Inferior parietal cortex (tissue), 1 donor: ENCODE results near the gene RILPL2.
"Not testable (repeated sequence)": the region's sequence is repeated elsewhere in the genome, so short reads cannot be mapped to it uniquely, and the experiment has no call there.

Experiments
- DNase-seq: peaks from one replicate; pipeline ENCODE4 v3.0.0-alpha.2; 2016; ENCODE audit errors: extremely low spot score

The RILPL2 gene

DNA sequence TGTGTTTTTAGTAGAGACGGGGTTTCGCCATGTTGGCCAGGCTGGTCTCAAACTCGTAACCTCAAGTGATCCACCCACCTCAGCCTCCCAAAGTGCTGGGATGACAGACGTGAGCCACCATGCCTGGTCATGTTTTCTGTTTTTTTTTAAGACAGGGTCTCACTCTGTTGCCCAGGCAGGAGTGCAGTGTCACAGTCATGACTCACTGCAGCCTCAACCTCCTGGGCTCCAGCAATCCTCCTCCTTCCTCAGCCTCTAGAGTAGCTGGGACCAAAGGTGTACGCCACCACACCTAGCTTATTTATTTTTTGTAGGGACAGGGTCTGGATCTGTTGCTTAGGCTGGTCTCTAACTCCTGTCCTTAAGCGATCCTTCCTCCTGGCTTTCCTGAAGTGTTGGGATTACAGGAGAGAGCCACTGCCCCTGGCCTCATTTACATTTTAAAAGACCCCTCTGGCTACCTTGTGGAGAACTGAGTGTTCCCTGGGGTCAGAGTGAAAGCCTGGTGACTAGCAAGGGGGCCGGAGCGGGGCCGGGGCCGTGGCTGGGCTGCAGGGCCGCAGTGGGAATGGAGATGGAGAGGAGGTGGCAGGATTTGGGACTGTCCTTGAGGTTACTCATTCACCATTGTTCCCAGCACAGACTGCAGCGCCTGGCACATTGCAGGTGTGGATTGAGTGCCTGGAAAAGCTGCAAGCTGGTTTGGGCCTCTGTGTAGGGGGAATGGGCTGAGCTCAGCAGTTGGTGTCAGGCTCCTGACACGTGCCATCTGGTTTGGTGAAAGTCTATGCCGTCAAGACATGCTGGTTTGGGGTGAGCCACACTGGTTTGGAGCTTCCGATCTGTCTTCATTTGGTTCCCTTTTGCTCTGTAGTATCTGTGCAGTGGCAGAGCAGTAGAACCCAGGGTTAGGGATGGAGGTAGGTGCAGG is 34.5 kb downstream of the RILPL2 start:
- no peak for DNase-seq

DNA sequence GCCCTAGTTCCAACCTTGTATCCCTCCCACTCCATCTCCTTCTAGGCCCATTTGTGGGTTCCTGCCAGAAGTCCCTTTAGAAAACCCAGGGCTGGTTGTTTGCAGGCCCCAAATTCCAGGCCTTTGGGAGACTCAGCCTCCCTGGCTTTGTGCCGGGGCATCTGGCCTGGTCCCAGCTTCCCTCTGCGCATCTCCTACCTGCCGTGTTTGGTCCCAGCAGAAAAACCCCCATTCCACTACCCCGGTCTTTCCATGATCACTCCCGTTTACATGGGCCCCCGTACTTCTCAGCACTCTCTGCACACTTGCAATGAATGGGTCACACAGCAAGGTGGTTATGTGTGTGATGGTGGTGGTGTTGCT is 37.2 kb downstream of the RILPL2 start:
- DNase-seq, result no peak

DNA sequence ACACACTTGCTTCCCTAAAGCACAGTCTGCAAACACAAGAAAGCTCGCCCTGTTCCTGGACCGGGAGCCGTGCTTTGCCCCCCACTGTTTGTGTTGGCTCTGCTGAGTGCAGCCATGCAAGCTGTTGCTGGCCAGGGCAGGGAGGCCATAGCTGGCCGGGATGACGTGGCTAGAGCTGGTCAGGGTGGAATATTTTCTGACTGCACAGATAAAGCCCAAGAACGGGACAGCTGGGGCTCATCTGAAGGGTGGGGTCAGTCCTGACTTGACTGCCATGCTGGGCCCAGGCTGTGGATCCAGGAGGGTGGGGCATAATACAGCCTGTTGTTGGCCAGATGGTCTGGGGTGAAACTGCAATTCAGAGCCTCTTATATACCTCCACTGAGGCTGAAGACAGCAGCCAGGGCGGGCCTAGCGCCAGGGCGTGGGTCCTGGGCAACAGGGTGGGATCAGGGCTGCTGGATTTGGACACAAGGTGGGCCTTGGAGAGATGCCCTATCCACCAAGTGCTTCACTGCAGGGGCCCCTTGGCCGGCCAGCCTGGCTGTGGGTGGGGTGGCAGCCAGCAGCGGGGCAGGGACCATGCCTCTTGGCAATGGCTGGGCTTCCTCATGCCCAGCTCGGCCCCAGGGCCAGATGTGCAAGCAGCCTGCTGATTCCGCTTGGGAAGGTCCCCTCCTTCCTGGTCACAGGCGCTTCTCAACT is 37.8 kb downstream of the RILPL2 start:
- DNase-seq, result no peak

DNA sequence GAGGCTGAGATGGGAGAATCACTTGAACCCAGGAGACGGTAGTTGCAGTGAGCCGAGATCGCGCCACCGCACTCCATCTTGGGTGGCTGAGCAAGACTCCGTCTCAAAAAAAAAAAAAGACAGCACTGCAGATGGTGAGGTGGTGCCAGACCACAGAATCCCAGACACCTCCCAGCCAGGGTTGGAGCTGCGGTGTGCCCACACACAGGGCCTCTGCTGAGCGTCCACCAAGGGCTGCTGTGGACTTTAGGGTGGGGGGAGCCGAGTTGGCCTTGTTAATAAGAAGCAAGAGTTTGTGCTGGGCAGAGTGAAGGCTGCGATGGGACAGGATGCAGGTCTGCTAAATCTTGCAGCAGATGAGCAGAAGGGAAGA is 38.3 kb downstream of the RILPL2 start:
- no peak for DNase-seq

DNA sequence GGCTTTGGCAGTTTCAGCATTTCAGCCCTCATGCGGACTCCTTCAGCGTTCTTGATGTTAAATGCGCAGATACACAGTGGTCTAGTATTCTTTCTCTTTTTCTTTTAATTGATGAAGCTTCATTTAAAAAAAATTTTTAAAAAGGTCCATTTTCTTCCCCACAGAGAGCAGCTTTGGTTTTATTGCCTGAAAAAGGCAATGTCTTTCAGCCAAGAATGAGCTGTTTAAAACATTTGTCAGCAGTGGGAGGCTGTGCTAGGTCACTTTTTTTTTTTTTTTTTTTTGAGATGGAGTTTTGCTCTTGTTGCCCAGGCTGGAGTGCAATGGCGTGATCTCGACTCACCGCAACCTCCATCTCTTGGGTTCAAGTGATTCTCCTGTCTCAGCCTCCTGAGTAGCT is 39.1 kb downstream of the RILPL2 start:
- no peak for DNase-seq

DNA sequence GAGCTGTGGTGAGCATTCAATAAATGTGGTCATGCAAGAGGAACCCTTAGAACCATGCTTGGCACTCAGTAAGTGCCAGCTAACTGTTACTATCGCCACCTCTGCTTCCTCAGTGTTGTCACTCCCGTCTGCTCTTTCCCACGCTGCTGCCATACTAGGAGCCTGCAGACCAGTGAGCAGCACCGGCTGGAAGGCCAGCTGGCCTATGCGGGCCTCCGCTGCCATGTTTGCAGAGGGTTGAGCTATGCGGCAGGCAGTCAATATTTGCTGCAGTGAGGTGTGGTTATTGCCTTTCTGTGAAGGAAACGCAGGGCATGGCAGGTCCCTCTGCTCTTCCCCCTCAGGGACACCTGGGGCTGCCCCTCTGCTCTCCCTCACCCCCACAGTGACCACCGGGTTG is 39.5 kb downstream of the RILPL2 start:
- DNase-seq, result no peak

DNA sequence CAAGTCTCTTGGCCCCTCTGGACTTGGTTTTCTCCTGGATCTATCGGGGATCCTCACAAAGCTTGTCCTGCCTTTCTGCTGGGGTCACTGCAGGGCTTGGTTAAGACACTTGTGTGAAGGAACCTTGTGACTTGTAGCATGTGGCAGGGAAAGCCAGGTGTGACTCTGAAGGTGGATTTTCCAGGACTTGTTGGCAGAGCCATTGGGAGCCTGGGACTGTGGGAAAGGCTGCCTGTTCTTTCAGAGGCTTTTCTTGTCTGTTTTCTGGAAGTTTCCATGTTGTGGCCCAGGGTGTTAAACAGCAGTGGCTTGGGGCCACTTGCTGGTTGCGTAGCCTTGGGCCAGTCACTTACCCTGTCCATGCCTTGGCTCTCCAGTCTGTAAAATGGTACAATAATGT is 39.9 kb downstream of the RILPL2 start:
- DNase-seq, result no peak

DNA sequence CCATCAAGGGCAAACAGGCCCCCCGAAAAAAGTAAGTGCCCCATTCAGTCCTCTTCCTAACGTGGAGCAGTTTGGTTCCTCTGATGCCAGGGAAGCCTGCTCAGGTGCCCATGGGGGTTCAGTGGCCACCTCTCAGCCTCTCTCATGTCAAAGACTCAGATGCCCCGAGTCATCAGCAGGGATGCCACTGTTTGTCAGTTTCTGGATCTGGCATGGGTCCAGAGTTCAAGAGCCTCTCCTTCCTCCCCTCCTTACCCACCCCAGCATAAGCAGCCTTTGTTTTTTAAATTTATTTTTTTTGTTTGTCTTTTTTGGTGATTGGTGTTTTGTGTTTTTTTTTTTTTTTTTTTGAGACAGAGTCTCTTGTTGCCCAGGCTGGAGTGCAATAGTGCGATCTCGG is 41.2 kb downstream of the RILPL2 start:
- no peak for DNase-seq

DNA sequence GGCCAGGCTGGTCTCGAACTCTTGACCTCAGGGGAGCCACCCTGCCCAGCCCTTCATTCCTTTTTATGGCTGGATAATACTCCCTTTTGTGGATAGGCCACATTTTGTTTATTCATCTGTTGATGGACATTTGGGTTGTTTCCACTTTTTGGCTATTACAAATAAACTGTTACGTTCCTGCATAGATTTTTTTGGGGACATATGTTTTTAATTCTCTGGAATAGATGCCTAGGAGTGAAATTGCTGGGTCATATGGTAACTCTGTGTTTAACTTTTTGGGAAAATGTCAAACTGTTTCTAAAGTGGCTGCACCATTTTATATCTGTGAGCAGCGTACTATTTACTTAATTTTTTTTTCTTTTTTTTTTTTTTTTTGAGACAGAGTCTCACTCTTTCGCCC is 42.7 kb downstream of the RILPL2 start:
- DNase-seq, result no peak

DNA sequence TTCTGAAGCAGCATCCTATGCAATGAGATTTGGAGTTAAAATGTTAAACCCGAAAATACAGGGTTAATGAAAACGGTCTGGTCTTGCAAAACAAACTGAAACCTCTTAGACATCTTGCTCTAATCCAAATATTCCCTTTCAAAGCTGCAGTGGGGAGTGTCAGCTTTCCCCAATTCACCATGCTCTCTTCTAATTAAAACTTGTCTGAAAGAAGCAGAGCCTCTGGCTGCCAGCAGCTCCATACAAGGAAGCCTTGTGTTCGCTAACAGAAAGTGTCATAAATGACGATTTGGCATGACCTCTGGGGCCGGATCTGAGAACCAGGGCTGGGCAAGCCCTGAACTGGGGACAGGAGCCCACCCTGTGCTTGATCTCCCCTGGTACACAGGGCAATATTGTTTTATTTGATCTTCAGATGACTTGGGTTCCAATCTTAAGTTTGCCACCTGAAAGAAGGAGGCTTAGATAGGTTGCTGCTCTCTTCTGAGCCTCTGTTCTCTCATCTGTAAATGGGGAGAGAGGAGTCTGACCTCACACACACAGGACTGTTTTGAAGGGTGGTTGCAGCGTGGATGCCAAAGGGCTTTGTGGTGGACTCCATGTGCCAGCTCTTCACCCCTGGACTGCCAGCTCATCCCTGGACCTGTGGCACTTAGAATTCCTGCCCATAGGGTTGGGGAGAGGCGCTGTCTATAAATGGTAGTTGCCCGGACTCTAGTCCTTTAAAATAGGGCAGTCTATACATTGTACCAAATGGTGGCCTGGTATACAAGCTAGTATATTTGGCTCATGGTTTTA is 44.7 kb downstream of the RILPL2 start:
- no peak for DNase-seq

DNA sequence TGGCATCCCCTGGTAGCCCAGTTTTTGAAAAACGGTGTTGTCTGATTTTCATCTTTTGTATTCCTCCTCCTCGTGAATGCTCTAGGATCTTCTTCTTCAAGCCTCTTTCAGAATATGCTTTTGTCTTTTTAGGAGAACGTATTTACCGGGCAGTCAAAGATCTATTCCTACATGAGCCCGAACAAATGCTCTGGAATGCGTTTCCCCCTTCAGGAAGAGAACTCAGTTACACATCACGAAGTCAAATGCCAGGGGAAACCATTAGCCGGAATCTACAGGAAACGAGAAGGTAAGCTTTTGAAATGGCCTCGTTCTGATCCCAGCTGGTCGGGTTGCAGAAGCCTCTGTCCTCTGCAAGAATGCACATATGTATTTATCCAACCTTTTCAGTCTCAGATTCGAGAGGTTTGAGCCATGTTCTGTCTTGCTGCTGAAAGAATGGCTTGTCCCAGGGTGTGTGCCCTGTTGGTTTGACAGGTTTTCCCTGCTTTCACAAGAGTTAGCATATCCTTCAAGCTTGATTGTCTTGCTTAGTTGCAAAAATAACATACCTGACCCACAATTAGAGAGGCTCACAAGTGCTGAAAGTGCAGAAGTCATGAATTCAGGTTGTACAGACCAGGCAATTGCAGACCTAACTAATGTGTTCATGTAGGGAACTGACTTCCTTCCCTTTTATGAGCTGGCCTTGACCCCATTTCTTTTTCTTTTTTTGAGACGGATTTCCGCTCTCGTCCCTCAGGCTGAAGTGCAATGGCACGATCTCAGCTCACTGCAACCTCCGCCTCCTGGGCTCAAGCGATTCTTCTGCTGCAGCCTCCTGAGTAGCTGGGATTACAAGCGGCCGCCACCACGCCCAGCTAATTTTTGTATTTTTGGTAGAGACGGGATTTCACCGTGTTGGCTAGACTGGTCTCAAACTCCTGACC is 45.7 kb downstream of the RILPL2 start:
- DNase-seq, result no peak

DNA sequence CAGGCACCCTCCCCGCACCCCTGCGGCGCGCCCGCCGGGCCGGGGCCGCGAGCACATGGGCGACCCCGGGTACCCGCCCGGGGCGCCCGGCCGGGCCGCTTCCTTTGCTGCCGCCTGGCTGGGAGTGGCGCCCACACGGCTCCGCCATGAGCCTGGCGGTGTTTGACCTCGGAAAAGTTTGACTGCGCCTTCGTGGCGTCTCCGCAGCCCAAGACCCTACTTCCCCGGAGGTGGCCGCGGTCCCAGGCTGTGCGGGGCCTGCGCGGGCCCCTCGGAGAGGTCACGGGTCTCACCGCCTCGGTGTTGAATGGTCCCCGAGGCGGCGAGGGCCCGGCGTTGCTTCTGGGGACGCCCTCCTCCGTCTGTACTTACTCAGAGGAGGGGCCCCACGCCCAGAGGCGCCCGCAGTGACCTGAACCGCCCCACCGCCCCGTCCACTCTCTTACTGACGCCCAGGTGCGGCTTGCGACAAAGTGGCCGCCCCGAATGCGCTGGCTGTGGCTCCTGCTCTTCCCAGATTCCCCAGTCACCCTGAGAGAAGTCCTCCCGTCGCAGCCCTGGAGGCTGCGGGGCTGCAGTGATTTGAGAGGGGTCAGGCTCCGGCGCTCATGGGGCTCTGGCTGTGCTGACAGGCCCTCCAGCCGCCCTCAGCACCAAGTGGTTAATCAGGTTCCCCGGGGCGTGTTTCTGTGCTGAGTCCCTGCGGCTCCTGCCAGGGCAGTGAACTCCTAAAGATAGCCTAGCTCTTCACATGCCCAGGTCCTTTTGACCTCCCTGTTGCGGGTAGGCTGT is 46.7 kb downstream of the RILPL2 start:
- no peak for DNase-seq

DNA sequence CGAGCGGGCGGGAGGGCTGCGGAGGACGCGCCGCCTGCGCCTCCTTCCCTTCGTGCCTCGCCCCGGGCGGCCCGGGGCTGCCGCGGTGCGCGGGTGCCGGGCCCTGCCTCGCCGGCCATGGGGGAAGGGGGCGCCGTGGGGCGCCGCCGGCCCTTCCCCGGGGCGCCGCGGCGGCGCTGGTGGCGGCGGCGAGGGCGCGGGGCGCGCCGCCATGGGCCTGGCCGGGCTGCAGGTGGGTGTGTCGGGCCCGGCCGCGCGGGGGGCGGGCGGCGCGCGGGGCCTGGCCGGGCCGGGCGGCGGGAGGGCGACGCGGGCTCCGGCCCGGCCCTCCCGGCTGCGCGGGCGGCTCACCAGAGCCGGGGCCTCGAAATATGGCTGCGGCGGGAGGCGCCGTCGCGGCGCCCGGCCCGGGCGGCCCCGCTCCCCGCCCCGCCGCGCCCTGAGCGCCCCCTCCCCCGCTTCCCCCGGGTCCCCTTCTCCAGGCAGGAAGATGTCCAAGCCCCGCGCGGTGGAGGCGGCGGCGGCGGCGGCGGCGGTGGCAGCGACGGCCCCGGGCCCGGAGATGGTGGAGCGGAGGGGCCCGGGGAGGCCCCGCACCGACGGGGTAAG is 47.4 kb downstream of the RILPL2 start:
- no peak for DNase-seq

DNA sequence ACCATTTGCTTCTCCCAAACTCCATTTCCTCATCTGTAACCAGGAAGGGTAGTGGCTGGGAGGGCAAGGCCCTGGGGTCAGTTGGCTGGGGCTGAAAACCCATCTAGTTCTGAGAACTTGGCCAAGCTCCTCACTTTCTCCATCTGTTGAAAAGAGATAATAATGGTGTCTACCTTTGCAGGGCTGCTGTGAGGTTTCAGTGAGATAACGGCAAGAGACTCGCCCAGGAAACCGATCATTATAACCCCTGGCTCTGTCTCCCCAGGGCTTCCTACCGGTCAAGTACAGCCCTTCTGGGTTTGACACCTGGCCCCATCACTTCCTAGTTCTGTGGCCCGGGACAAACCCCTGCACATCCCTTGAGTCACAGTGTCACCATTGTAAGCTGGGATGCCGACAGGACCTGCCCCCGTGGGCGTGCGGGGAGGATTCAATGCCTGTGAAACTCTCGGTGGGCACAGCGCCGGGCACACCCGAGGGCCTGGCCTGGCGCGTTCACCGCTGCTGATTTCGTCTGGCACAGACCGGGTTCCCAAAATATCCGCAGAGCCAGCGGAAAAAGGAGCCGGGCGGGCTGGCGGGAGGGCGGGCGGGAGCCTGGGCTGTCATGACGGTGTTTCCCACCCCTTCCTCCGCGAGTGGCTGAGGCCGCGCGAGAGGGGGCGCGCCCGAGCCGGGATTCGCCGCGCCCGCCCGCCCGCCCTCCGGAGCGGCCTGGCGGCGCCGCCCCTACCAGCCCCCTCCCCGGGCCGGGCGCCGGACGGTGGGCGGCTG is 48.1 kb downstream of the RILPL2 start:
- peak; percentile 69 for DNase-seq

DNA sequence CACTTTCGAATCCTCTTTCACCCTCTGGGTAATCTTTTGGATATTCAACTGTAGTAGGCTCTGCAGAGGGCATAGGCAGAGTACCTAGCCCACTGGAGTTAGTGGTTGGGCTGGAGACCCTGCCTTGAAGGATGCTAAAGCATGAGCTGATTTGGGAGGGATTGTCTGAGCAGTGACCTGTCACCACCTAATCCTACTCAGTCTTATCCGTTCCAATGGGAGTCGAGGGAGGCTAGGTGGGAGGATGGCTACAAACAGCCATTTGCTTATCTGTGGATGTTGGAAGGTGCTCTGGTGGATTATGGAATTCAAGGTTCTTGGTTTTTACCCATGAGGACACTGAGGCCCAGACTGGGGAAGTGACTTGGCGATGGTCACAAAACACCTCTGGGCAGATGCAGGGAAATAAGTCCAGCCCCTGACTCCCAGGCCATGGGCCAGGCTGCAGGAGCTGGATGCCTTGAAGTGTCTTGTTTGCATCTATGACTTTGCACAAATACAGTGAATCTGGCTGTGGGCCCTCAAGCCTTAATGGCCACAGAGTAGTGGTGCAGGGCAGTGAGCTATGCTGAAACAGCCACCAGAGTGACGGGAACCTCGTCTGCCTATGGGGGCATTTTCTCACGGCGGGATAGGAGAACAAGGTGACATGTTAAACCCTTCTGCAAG is 48.8 kb downstream of the RILPL2 start:
- DNase-seq, result no peak

DNA sequence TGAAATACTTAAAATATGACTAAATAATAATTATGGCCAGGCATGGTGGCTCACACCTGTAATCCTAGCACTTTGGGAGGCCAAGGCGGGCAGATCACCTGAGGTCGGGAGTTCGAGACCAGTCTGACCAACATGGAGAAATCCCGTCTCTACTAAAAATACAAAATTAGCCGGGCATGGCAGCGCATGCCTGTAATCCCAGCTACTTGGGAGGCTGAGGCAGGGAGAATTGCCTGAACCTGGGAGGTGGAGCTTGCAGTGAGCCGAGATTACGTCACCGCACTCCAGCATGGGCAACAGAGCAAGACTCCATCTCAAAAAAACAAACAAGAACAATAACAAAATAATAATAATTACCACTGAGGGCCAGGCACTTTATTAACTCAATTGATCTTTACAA is 50.9 kb downstream of the RILPL2 start:
- DNase-seq, result not testable (repeated sequence)

DNA sequence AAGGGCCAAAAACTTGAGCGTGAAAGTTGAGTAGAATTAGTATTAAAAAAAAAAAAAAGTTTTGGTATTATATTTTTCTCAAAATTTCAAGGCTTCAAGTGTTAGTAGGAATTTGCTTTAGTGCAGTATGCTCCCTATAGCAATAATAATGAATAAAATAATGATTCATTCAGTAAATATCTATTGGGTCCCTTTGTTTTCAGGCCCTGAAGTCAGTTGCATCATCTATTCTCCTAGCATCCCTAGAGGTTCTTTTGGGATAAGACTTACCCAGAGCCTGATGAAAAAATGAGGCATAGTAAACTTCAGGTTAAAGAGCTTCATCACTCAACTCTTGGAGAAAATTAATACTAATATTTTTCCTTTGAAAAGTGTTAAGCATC is 51.5 kb downstream of the RILPL2 start:
- DNase-seq, result no peak

DNA sequence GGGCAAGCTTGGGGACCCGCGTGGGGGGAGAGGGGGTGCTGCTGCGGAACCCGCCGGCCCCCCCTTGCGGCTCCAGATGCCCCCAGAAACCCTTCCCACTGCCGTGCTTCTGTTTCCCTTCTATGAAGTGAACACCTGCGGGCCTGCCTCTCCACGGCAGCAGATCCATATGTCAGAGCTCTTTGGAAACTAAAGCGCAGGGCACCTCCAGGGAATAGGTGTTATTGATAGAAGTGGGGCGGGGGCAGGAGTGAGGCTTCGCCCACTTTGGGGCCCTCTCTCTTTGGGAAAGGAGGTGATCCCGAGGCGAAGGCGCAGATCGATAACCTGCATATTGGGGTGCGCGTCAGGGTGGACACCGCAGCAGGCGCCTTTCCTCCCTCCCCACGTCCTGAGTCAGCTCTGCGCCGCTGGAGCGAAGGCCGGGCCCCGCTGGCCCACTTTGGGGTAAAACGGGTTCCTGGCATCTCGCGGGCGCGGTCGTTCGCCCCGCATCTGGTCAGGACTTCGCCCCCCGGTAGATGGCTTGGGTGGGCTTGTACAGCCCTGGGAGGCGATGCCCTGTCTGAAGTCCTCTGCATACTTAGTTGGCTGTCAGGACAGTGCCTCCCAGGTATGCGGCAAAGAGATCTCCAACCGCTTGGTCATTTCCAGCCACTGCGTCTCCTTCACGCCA is 52.0 kb downstream of the RILPL2 start:
- DNase-seq, result no peak
